ENCODE results near the gene SAFB. TPM values are rescaled to one million over a fixed set of nuclear protein-coding genes. Genes with fewer than 3 reads are reported as not detected.
"Not testable (repeated sequence)": the region's sequence is repeated elsewhere in the genome, so short reads cannot be mapped to it uniquely, and the experiment has no call there.

The SAFB gene
- total RNA-seq, 2 donors from 2014 or later: 130 to 153 TPM

GRCh38 chr19:5698635-5699422, 75.9 kb downstream of the SAFB start:
- TF ChIP-seq CTCF (conservative IDR thresholded peaks at IDR 0.05): no peak
- no peaks in the 10 kb centered on the region for H3K27me3 ChIP-seq (ENCODE audit: control insufficient read depth, insufficient read depth, low read length, poor library complexity, severe bottlenecking)
- Mint-ChIP-seq H3K36me3 (ENCODE audit: low read depth) (peaks cover 57% of the 10 kb centered on the region), H3K4me1 (no peaks in the 10 kb centered on the region), H3K4me3 (no peak overlapping the region), H3K27me3 (ENCODE audit: insufficient read depth) (no peaks in the 10 kb centered on the region), H3K9me3 (peaks cover 25% of the 10 kb centered on the region), H3K27ac (no peak overlapping the region)
- 94 to 95% methylated on average over 29 to 38 of the region's 38 CpGs for WGBS, 2 experiments (ENCODE audit: insufficient coverage in 1 of 2, insufficient read length in 1 of 2)
- H3K9me3 ChIP-seq (ENCODE audit: control insufficient read depth, low read length): peaks cover 10% of the 10 kb centered on the region
- no peak overlapping the region for H3K4me3 ChIP-seq (ENCODE audit: low read length)
- H3K9ac ChIP-seq (ENCODE audit: extremely low read depth, low read length, poor library complexity, severe bottlenecking): no peak overlapping the region
- DNase-seq: peak; percentile 43
- H3K27ac ChIP-seq (ENCODE audit: low read depth, low read length): no peak overlapping the region
- H3K4me1 ChIP-seq (ENCODE audit: control insufficient read depth, insufficient read depth, low read length): no peaks in the 10 kb centered on the region
- H3K36me3 ChIP-seq (ENCODE audit: control insufficient read depth, insufficient read depth, low read length): peaks cover 41% of the 10 kb centered on the region

DNA sequence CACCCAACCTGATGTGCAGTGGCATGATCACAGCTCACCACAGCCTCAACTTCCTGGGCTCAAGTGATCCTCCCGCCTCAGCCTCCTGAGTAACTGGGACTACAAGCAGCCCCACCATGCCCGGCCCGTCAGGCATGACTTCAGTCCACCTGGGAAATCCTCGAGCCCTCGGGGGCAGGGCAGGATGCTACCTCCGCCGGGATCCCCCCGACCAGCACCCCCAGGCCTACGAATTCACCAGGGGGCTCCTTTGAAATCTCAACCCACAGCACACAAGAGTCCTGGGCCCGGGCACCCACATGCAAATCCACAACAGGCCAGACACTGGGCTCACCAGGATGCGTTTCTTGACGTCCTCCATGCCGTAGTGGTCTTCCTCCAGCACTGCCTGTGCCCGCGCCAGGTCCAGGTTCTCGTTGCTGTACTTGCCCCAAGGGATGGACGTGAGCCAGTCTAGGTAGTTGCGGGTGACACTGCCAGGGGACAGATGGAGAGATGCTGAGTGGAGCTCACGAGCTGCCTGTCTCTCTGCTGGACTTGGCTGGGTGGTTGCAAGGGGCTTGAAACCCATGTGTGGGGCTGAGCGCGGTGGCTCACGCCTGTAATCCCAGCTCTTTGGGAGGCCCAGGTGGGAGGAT, 77.7 kb downstream of the SAFB start:
- Histone ChIP-seq H3K9me3 (ENCODE audit: control insufficient read depth, low read length) (peaks cover 10% of the 10 kb centered on the region), H3K27me3 (ENCODE audit: control insufficient read depth, insufficient read depth, low read length, poor library complexity, severe bottlenecking) (no peaks in the 10 kb centered on the region), H3K4me1 (ENCODE audit: control insufficient read depth, insufficient read depth, low read length) (no peaks in the 10 kb centered on the region), H3K4me3 (ENCODE audit: low read length) (no peak overlapping the region), H3K9ac (ENCODE audit: extremely low read depth, low read length, poor library complexity, severe bottlenecking) (no peak overlapping the region), H3K36me3 (ENCODE audit: control insufficient read depth, insufficient read depth, low read length) (peaks cover 41% of the 10 kb centered on the region), H3K27ac (ENCODE audit: low read depth, low read length) (no peak overlapping the region)
- 96 to 98% methylated on average over 13 to 22 of the region's 22 CpGs for WGBS, 2 experiments (ENCODE audit: insufficient coverage in 1 of 2, insufficient read length in 1 of 2)
- no peak for TF ChIP-seq CTCF (conservative IDR thresholded peaks at IDR 0.05)
- no peaks in the 10 kb centered on the region for H3K4me1 Mint-ChIP-seq
- no peaks in the 10 kb centered on the region for H3K27me3 Mint-ChIP-seq (ENCODE audit: insufficient read depth)
- no peak overlapping the region for H3K27ac Mint-ChIP-seq
- H3K9me3 Mint-ChIP-seq: peaks cover 25% of the 10 kb centered on the region
- H3K4me3 Mint-ChIP-seq: no peak overlapping the region
- H3K36me3 Mint-ChIP-seq (ENCODE audit: low read depth): peaks cover 61% of the 10 kb centered on the region
- DNase-seq: no peak

DNA sequence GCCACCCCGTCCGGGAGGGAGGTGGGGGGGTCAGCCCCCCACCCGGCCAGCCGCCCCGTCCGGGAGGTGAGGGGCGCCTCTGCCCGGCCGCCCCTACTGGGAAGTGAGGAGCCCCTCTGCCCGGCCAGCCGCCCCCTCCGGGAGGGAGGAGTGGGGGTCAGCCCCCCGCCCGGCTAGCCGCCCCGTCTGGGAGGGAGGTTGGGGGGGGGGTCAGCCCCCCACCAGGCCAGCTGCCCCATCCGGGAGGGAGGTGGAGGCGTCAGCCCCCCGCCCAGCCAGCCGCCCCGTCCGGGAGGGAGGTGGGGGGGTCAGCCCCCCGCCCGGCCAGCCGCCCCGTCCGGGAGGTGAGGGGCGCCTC, 79.1 kb downstream of the SAFB start:
- not testable (repeated sequence) for DNase-seq; H3K27me3 ChIP-seq (ENCODE audit: control insufficient read depth, insufficient read depth, low read length, poor library complexity, severe bottlenecking); H3K4me1 Mint-ChIP-seq; H3K27ac ChIP-seq (ENCODE audit: low read depth, low read length); H3K4me3 Mint-ChIP-seq; H3K27ac Mint-ChIP-seq; H3K4me3 ChIP-seq (ENCODE audit: low read length); H3K4me1 ChIP-seq (ENCODE audit: control insufficient read depth, insufficient read depth, low read length); H3K27me3 Mint-ChIP-seq (ENCODE audit: insufficient read depth); H3K9ac ChIP-seq (ENCODE audit: extremely low read depth, low read length, poor library complexity, severe bottlenecking)
- H3K9me3 ChIP-seq (ENCODE audit: control insufficient read depth, low read length): peaks cover 10% of the 10 kb centered on the region
- peaks cover 70% of the 10 kb centered on the region for H3K36me3 Mint-ChIP-seq (ENCODE audit: low read depth)
- peaks cover 47% of the 10 kb centered on the region for H3K36me3 ChIP-seq (ENCODE audit: control insufficient read depth, insufficient read depth, low read length)
- H3K9me3 Mint-ChIP-seq: peaks cover 25% of the 10 kb centered on the region
- WGBS, 2 experiments (ENCODE audit: insufficient coverage in 1 of 2, insufficient read length in 1 of 2): 83% methylated on average over 7 of the region's 28 CpGs; no CpG with 5 or more reads in 1 of the 2 experiments
